ENCODE measurements around the gene DSP. TPM values are rescaled to one million over a fixed set of nuclear protein-coding genes. Genes with fewer than 3 reads are reported as not detected.

The DSP gene
- total RNA-seq, 1 experiment from 2014 or later, result 0.10 TPM

DNA sequence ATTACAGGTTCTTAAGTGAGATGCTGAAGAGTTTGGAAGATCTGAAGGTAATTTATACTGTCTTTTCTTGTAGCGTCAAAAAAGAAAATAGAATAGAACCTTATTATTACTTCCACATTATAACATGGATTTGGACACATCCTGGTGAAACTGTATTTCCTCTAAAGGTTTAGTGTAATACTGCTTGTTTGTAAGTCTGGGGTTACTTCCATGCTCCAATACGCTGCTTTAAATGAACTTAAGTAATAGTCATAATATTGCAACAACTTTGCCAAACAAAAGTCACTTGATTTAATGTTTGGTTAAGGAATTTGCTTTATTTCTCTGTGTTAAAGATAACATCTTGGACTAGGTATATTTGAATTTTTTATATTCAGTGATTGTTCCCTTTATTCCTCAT, 37.0 kb downstream of the DSP start:
- H3K4me3 ChIP-seq, result no peak overlapping the region
- peaks cover 21% of the 10 kb centered on the region for H3K27me3 ChIP-seq
- no peaks in the 10 kb centered on the region for H3K36me3 ChIP-seq
- no peak for DNase-seq
- no peaks in the 10 kb centered on the region for H3K9me3 ChIP-seq

DNA sequence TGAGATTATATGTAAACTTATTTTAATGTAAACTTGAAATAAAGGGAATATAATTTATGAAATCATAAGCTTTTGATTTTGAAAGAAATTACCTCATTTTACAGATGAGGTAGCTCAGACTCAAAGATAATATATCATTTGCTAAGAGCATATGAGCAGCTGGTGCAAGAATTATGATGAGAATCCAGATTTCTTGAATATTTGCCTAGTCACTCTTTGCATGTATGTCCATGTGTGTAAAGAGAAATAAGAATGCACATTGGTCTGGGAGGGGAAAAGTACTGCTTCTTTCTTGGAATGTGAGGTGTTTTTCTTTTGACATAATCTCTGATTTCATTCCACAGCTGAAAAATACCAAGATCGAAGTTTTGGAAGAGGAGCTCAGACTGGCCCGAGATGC, 37.5 kb downstream of the DSP start:
- Histone ChIP-seq H3K36me3 (no peaks in the 10 kb centered on the region), H3K27me3 (peaks cover 21% of the 10 kb centered on the region), H3K9me3 (no peaks in the 10 kb centered on the region), H3K4me3 (no peak overlapping the region)
- DNase-seq, result no peak

GRCh38 chr6:7579851-7580250, 38.4 kb downstream of the DSP start:
- H3K4me3 ChIP-seq, result no peak overlapping the region
- peaks cover 21% of the 10 kb centered on the region for H3K27me3 ChIP-seq
- no peaks in the 10 kb centered on the region for H3K36me3 ChIP-seq
- DNase-seq, result no peak
- H3K9me3 ChIP-seq, result no peaks in the 10 kb centered on the region

- H3K9me3 ChIP-seq, result no peaks in the 10 kb centered on the region
- DNase-seq, result no peak
- no peaks in the 10 kb centered on the region for H3K36me3 ChIP-seq
- no peak overlapping the region for H3K4me3 ChIP-seq
- H3K27me3 ChIP-seq, result peaks cover 21% of the 10 kb centered on the region
Observed at GRCh38 chr6:7580537-7580926, 39.1 kb downstream of the DSP start.

DNA sequence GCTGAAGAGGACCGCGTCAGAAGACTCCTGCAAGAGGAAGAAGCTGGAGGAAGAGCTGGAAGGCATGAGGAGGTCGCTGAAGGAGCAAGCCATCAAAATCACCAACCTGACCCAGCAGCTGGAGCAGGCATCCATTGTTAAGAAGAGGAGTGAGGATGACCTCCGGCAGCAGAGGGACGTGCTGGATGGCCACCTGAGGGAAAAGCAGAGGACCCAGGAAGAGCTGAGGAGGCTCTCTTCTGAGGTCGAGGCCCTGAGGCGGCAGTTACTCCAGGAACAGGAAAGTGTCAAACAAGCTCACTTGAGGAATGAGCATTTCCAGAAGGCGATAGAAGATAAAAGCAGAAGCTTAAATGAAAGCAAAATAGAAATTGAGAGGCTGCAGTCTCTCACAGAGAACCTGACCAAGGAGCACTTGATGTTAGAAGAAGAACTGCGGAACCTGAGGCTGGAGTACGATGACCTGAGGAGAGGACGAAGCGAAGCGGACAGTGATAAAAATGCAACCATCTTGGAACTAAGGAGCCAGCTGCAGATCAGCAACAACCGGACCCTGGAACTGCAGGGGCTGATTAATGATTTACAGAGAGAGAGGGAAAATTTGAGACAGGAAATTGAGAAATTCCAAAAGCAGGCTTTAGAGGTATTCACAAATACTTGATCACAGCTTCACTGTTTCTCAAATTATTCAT, 39.6 kb downstream of the DSP start:
- no peaks in the 10 kb centered on the region for H3K9me3 ChIP-seq
- DNase-seq, result no peak
- peaks cover 21% of the 10 kb centered on the region for H3K27me3 ChIP-seq
- H3K36me3 ChIP-seq, result no peaks in the 10 kb centered on the region
- H3K4me3 ChIP-seq, result no peak overlapping the region

GRCh38 chr6:7585287-7585930, 43.9 kb downstream of the DSP start:
- Histone ChIP-seq H3K36me3 (no peaks in the 10 kb centered on the region), H3K4me3 (no peak overlapping the region), H3K9me3 (no peaks in the 10 kb centered on the region), H3K27me3 (peaks cover 2% of the 10 kb centered on the region; the same call in 1 of the 2 replicates)
- no peak for DNase-seq

GRCh38 chr6:7587631-7588100, 46.2 kb downstream of the DSP start:
- no peak overlapping the region for H3K4me3 ChIP-seq
- H3K9me3 ChIP-seq, result no peaks in the 10 kb centered on the region
- H3K27me3 ChIP-seq, result no peaks in the 10 kb centered on the region
- no peak for DNase-seq
- H3K36me3 ChIP-seq, result peaks cover 4% of the 10 kb centered on the region

GRCh38 chr6:7588506-7588905, 47.0 kb downstream of the DSP start:
- no peaks in the 10 kb centered on the region for H3K27me3 ChIP-seq
- H3K9me3 ChIP-seq, result no peaks in the 10 kb centered on the region
- DNase-seq, result no peak
- H3K4me3 ChIP-seq, result no peak overlapping the region
- peaks cover 12% of the 10 kb centered on the region for H3K36me3 ChIP-seq

DNA sequence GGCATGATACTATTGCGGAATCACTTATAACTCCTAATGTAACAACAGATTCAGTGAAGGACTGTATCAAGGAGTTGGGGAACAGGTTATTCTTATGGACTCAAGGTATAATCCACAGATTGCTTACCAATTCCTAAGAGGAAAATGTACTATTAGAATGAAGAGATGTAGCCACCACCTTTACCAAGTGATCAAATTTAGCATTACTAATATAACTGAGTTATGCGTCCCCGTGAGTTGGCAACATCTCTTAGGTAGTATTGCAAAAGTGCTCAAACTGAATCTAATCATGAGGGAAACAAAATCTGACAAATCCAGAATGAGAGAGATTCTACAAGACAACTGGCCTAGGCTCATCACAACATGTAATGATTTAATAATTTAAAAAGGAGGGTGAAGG, 47.8 kb downstream of the DSP start:
- no peaks in the 10 kb centered on the region for H3K27me3 ChIP-seq
- peak overlapping the region; percentile 86; the same call in 1 of the 2 replicates for H3K4me3 ChIP-seq
- DNase-seq, result no peak
- H3K36me3 ChIP-seq, result peaks cover 19% of the 10 kb centered on the region
- no peaks in the 10 kb centered on the region for H3K9me3 ChIP-seq

DNA sequence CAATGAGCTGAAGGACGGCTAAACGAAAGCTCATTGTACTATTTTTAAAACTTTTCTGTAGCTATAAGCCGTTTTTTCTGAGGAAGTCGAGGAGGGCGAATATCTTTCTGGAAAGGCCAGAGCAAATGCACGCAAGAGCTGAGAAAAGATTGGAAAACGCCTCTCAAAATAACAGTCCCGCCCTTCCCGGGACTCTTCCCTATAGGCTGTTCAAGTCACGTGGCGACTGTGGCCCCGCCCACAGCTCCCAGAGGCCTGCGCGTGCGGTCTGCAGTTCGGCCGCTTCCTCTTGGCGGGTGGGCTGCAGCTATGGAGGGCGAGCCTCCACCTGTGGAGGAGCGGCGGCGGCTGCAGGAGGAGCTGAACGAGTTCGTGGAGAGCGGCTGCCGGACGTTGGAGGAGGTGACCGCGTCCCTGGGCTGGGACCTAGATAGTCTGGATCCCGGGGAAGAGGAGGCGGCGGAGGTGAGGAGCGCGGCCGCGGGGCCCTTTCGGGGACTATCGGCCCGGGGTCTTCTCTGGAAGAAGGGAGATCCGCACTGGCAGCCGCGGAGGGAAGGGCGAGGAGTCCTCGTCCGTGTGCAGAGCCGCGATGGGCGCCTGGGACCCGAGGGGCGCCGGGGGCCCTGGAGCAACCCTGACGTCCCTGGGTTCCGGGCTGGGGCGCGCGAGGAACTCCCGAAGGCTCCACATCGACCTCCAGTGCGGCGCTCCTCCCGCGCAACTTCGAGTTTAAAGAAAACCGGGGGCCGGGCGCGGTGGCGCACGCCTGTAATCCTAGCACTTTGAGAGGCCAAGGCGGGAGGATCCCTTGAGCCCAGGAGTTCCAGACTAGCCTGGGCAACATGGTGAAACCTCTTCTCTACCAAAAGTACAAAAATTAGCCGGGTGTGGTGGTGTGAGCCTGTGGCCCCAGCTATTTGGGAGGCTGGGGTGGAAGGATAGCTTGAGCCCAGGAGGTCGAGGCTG, 48.8 kb downstream of the DSP start, which contains the start of gene SNRNP48:
Gene SNRNP48 (plus strand): TSS at position 250 of the 969 bp plus-strand sequence. CDS start 60 bp downstream, at position 310.
- peak; percentile 92 for DNase-seq
- no peaks in the 10 kb centered on the region for H3K27me3 ChIP-seq
- no peaks in the 10 kb centered on the region for H3K9me3 ChIP-seq
- H3K36me3 ChIP-seq, result peaks cover 27% of the 10 kb centered on the region
- H3K4me3 ChIP-seq, result peak within 1 kb of the TSS; percentile 86

- peak; percentile 7 for DNase-seq
- Histone ChIP-seq H3K27me3 (no peaks in the 10 kb centered on the region), H3K9me3 (no peaks in the 10 kb centered on the region), H3K4me3 (peak overlapping the region; percentile 86), H3K36me3 (peaks cover 34% of the 10 kb centered on the region)
Observed at GRCh38 chr6:7590918-7591302, 49.4 kb downstream of the DSP start.

GRCh38 chr6:7591770-7592169, 50.3 kb downstream of the DSP start:
- H3K4me3 ChIP-seq, result peak overlapping the region; percentile 86; the same call in 1 of the 2 replicates
- no peak for DNase-seq
- no peaks in the 10 kb centered on the region for H3K27me3 ChIP-seq
- H3K9me3 ChIP-seq, result no peaks in the 10 kb centered on the region
- H3K36me3 ChIP-seq, result peaks cover 41% of the 10 kb centered on the region

DNA sequence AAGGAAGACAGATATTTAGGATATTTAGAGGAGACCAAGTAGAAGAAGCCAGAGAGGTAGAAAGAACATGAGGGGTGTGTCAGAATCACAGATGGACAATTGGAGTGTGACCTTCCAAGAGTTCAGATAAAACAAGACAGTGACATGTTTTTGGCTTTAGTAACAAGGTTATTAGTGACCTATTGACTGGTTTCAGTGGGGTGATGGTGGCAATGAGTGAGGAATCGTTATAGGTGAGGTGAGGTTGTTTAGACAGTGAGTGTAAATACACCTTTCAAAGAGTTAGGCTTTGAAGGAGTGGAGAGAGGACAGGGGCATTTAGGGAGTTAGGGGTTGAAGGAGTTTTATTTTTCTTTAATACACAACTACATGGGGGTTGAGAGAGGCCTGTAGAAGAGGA, 51.8 kb downstream of the DSP start:
- Histone ChIP-seq H3K4me3 (no peak overlapping the region), H3K27me3 (no peaks in the 10 kb centered on the region), H3K36me3 (peaks cover 52% of the 10 kb centered on the region), H3K9me3 (no peaks in the 10 kb centered on the region)
- DNase-seq, result no peak

DNA sequence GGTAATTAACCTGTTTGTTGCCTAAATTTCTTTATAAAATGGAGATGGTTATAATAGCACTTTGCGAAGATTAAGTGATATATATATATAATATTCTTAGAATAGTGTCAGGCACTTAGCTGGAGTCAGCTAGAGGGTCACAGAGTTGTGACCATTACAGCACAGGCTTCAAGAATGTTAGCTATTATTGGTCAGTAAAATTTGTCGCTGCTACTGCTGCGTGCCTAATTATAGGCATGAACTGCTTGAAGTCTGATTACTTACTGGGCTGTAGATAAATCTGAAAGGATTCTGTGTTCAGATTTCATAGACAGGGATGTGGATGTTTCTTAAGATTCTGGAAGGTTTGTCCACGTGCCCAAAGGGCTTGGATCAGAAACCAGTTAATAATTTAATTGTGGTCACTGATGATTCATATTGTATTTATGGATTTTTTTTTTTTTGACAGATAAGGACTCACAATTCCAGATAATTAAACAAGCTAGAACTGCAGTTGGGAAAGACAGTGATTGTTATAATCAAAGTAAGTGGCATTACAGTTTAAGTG, 53.2 kb downstream of the DSP start:
- Histone ChIP-seq H3K36me3 (peaks cover 63% of the 10 kb centered on the region), H3K9me3 (no peaks in the 10 kb centered on the region), H3K27me3 (no peaks in the 10 kb centered on the region), H3K4me3 (no peak overlapping the region)
- DNase-seq, result no peak

DNA sequence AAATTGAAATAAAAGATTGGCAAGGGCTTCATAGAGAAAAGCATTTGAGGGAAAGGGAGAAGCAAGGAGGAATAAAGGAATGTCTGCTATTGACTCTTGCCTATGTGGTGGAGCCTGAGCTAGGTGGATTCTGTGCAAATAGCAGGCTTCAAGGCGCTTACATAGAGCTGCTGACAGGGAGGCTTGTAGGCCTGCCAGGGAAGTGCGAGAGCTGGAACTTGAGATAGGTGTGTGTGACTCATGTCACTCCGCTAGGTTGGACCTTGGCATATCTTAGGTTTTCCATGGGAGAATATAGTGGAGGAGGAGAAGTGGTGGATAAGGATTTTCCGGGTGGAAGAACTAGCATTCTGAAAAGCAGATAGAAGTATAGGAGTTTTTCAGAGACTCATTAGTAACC, 62.5 kb downstream of the DSP start:
- no peak for DNase-seq
- peaks cover 80% of the 10 kb centered on the region for H3K36me3 ChIP-seq
- H3K9me3 ChIP-seq, result no peaks in the 10 kb centered on the region
- H3K27me3 ChIP-seq, result no peaks in the 10 kb centered on the region
- no peak overlapping the region for H3K4me3 ChIP-seq

GRCh38 chr6:7604506-7604905, 63.0 kb downstream of the DSP start:
- Histone ChIP-seq H3K36me3 (peaks cover 81% of the 10 kb centered on the region), H3K27me3 (no peaks in the 10 kb centered on the region), H3K4me3 (no peak overlapping the region), H3K9me3 (no peaks in the 10 kb centered on the region)
- DNase-seq, result no peak

Measured in MG63 (cell line).